Colonic mucosa (tissue), 4 donors: ENCODE measurements around the gene MYLK. TPM values are rescaled to one million over a fixed set of nuclear protein-coding genes. Genes with fewer than 3 reads are reported as not detected.
A peak's percentile ranks its signal among the peaks of the same experiment; 100 is the strongest.

Experiments
- DNase-seq: peaks from one replicate; pipeline ENCODE4 v3.0.0-alpha.2; 2020
- H3K27ac ChIP-seq: fragments of 200-600 bp; one replicate; pipeline ENCODE4 v1.8.0; 2021
- H3K27me3 ChIP-seq: fragments of 200-600 bp; one replicate; pipeline ENCODE4 v1.8.0; 2021
- H3K36me3 ChIP-seq: fragments of 200-600 bp; one replicate; pipeline ENCODE4 v1.8.0; 2021
- H3K4me1 ChIP-seq: fragments of 200-600 bp; one replicate; pipeline ENCODE4 v1.8.0; 2021; ENCODE audit warnings: mild to moderate bottlenecking
- H3K4me3 ChIP-seq: fragments of 200-600 bp; one replicate; pipeline ENCODE4 v1.8.0; 2021
- H3K9ac ChIP-seq, 2 donors: one replicate each; pipeline ENCODE4 v1.7.0; 2013; ENCODE audit warnings: control low read depth in 2 of 2, low read depth in 2 of 2, low read length in 2 of 2
- H3K9me3 ChIP-seq: fragments of 200-600 bp; one replicate; pipeline ENCODE4 v1.8.0; 2021
- CTCF ChIP-seq: fragments of 200-600 bp; IDR thresholded peaks from one replicate; pipeline ENCODE4 v1.8.0; 2022; ENCODE audit warnings: antibody characterized with exemption, mild to moderate bottlenecking
- intact Hi-C: fragments of 100-400 bp; cut with DNase I; formaldehyde crosslinking; loops from one replicate; pipeline ENCODE4 v1.14.1; 2022
- total RNA-seq, 2 donors: library from RNA; stranded (reverse); fragmentation: NEBNext Ultra II Directional in 1 of 2; extraction: Animal tissue kit (Norgen Biotek cat#: 25700) in 1 of 2; gene quantifications; one replicate each; pipeline ENCODE4 v1.2.1, GENCODE V29; 2021
- donor health status: healthy.
- donor health status: DM: no; HTN: no; CAD: no.
- donor health status: DM: no; HTN: no; CAD: no.

Gene MYLK
- total RNA-seq, 2 donors from 2014 or later: 58.8 to 267 TPM

GRCh38 chr3:123621850-123622189 lies 262.3 kb downstream of the MYLK start:
- Histone ChIP-seq H3K9ac (no peak overlapping the region), H3K27me3 (no peaks in the 10 kb centered on the region), H3K4me1 (no peaks in the 10 kb centered on the region), H3K36me3 (no peaks in the 10 kb centered on the region), H3K9me3 (no peaks in the 10 kb centered on the region), H3K4me3 (no peak overlapping the region), H3K27ac (no peak overlapping the region)
- intact Hi-C loops: no loop called here
- TF ChIP-seq CTCF: no peak
- no peak for DNase-seq

- peak overlapping the region; percentile 1 for H3K27ac ChIP-seq
- intact Hi-C loops: no loop called here
- no peak overlapping the region for H3K9ac ChIP-seq
- no peak for TF ChIP-seq CTCF
- H3K4me3 ChIP-seq: no peak overlapping the region
- no peaks in the 10 kb centered on the region for H3K27me3 ChIP-seq
- no peaks in the 10 kb centered on the region for H3K9me3 ChIP-seq
- H3K36me3 ChIP-seq: no peaks in the 10 kb centered on the region
- DNase-seq: no peak
- no peaks in the 10 kb centered on the region for H3K4me1 ChIP-seq
These were observed 262.8 kb downstream of the MYLK start for GRCh38 chr3:123621186-123621849.

- TF ChIP-seq CTCF: no peak
- DNase-seq: no peak
- H3K4me1 ChIP-seq: no peaks in the 10 kb centered on the region
- peak overlapping the region; percentile 6 for H3K4me3 ChIP-seq
- no peaks in the 10 kb centered on the region for H3K27me3 ChIP-seq
- peak overlapping the region in 1 of 2 donors; percentile 37 for H3K9ac ChIP-seq
- no peaks in the 10 kb centered on the region for H3K9me3 ChIP-seq
- H3K36me3 ChIP-seq: no peaks in the 10 kb centered on the region
- intact Hi-C loops: no loop called here
- H3K27ac ChIP-seq: peak overlapping the region; percentile 34
These were observed 263.8 kb downstream of the MYLK start for GRCh38 chr3:123620343-123620742.

- Histone ChIP-seq H3K36me3 (no peaks in the 10 kb centered on the region), H3K27ac (peak overlapping the region; percentile 34), H3K27me3 (no peaks in the 10 kb centered on the region), H3K4me3 (peak overlapping the region; percentile 6), H3K9me3 (no peaks in the 10 kb centered on the region), H3K9ac (peak overlapping the region in 1 of 2 donors; percentile 43), H3K4me1 (no peaks in the 10 kb centered on the region)
- peak; percentile 53 for DNase-seq
- intact Hi-C loops: no loop called here
- TF ChIP-seq CTCF: no peak
These were observed 265.2 kb downstream of the MYLK start for GRCh38 chr3:123618768-123619484.

- no peak for TF ChIP-seq CTCF
- H3K27me3 ChIP-seq: no peaks in the 10 kb centered on the region
- H3K4me1 ChIP-seq: no peaks in the 10 kb centered on the region
- intact Hi-C loops: no loop called here
- H3K9me3 ChIP-seq: no peaks in the 10 kb centered on the region
- peak overlapping the region; percentile 1 for H3K4me3 ChIP-seq
- H3K36me3 ChIP-seq: no peaks in the 10 kb centered on the region
- no peak overlapping the region for H3K9ac ChIP-seq
- DNase-seq: no peak
- no peak overlapping the region for H3K27ac ChIP-seq
These were observed 265.9 kb downstream of the MYLK start for GRCh38 chr3:123618076-123618708.
